ENCODE results near the gene CORO2B.

DNA sequence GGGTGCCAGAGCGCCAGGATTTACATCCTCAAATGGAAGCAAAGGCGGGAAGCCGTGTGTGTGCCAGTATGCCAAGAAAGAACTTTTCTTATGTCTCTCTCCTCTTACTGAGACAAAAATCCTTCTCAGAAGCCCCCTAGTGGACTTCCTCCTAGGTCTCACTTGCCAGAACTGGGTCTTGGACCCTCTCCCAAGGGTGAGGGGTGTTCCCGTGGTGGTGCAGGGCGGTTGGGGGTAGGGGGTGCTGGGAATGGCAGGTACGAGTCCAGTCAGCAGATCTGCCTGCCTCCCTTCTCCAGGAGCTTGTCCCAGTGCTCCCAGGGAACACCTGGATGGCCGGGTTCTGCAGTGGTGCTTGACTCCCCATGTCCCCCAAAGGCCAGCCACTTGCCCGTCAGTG, 52.0 kb downstream of the CORO2B start:
- TF ChIP-seq CTCF (IDR thresholded peaks at IDR 0.05) (peak; percentile 23), EZH2phosphoT487 (IDR thresholded peaks at IDR 0.05) (no peak)

Data from neural progenitor cell (in vitro differentiated cells).